Gastrocnemius medialis (tissue), 4 donors: ENCODE results near the gene SRR.

ENCODE experiments used
- CTCF ChIP-seq, 5 experiments: fragments of 450-650 bp in 3 of 5; fragments of 200-600 bp in 2 of 5; sonication (generic) in 2 of 5; IDR thresholded peaks in 4 of 5; conservative IDR thresholded peaks in 1 of 5; 1 replicate in 4 of 5; 2 replicates in 1 of 5; pipeline ENCODE4 v1.5.1; 2016 to 2019; ENCODE audit warnings: antibody characterized with exemption in 5 of 5, mild to moderate bottlenecking in 3 of 5, moderate library complexity in 3 of 5
- POLR2A ChIP-seq, 2 donors: fragments of 450-650 bp; IDR thresholded peaks; one replicate each; pipeline ENCODE4 v1.6.1; 2017; ENCODE audit warnings: antibody characterized with exemption in 2 of 2, mild to moderate bottlenecking in 2 of 2, moderate library complexity in 2 of 2

GRCh38 chr17:2303204-2304188 is at the start of gene SRR, which contains the start of gene SMG6:
- peak in 1 of 5 experiments; percentile 18 for TF ChIP-seq CTCF (IDR thresholded peaks at IDR 0.05 in 4 of 5, conservative IDR thresholded peaks at IDR 0.05 in 1 of 5)
- peak; percentile 78 to 82 for TF ChIP-seq POLR2A (IDR thresholded peaks at IDR 0.05)
